ENCODE data around the gene CPPED1. TPM values are rescaled to one million over a fixed set of nuclear protein-coding genes. Genes with fewer than 3 reads are reported as not detected.

Gene CPPED1
- total RNA-seq, 1 experiment from 2014 or later: 7.9 TPM

GRCh38 chr16:12682432-12683165 is 121.1 kb downstream of the CPPED1 start:
- H2BK15ac ChIP-seq (ENCODE audit: low read depth, low read length): no peak overlapping the region
- no peaks in the 10 kb centered on the region for H3K79me2 ChIP-seq (ENCODE audit: insufficient read depth, low read length)
- no peak overlapping the region for H3K23ac ChIP-seq (ENCODE audit: insufficient read length, low read depth, low read length)
- H3K14ac ChIP-seq (ENCODE audit: insufficient read depth, low read length): no peak overlapping the region
- WGBS (ENCODE audit: extremely low coverage, insufficient read length, low lambda C conversion rate): no CpG with 5 or more reads among the region's 11 CpGs
- no peak overlapping the region for H3K27ac ChIP-seq (ENCODE audit: insufficient read length, low read depth, low read length)
- H3K4me2 ChIP-seq (ENCODE audit: insufficient read depth, insufficient read length, low read length): no peak overlapping the region
- H2BK20ac ChIP-seq (ENCODE audit: low read depth, low read length, poor library complexity, severe bottlenecking): no peak overlapping the region
- H3K27ac Mint-ChIP-seq: no peak overlapping the region
- no peak overlapping the region for H3K4ac ChIP-seq (ENCODE audit: low read depth, low read length)
- H3T11ph ChIP-seq (ENCODE audit: low read length): no peak overlapping the region
- no peak overlapping the region for H2BK12ac ChIP-seq (ENCODE audit: insufficient read length, low read depth, low read length)
- DNase-seq: no peak
- no peak overlapping the region for H4K5ac ChIP-seq (ENCODE audit: insufficient read length, low read depth, low read length)
- H3K79me1 ChIP-seq (ENCODE audit: insufficient read depth, low read depth, low read length, poor library complexity, severe bottlenecking): no peaks in the 10 kb centered on the region
- H3K18ac ChIP-seq (ENCODE audit: insufficient read length, low read depth, low read length): no peak overlapping the region
- no peaks in the 10 kb centered on the region for H3K9me3 ChIP-seq (ENCODE audit: control insufficient read depth, low read depth, low read length)
- no peak overlapping the region for H2BK5ac ChIP-seq (ENCODE audit: insufficient read length, low read length)
- H2BK120ac ChIP-seq (ENCODE audit: low read depth, low read length, poor library complexity, severe bottlenecking): no peak overlapping the region
- TF ChIP-seq CTCF (conservative IDR thresholded peaks at IDR 0.05): no peak
- no peaks in the 10 kb centered on the region for H3K23me2 ChIP-seq (ENCODE audit: insufficient read length, low read depth, low read length, poor library complexity, severe bottlenecking)
- no peak overlapping the region for H3K56ac ChIP-seq (ENCODE audit: insufficient read length, low read depth, low read length)
- no peaks in the 10 kb centered on the region for H3K27me3 ChIP-seq (ENCODE audit: insufficient read depth, low read length)
- no peak overlapping the region for H2AK5ac ChIP-seq (ENCODE audit: insufficient read length, low read length)
- peaks cover 0 to 17% (median 4%) of the 10 kb centered on the region in 3 experiments; a peak in 4 of 7 replicates for H3K36me3 Mint-ChIP-seq (ENCODE audit: insufficient read depth in 1 of 3, low read depth in 3 of 3)
- no peak overlapping the region for H2AFZ ChIP-seq (ENCODE audit: low read length)
- H3K4me1 Mint-ChIP-seq: peaks cover 33 to 37% of the 10 kb centered on the region in 2 experiments
- no peak overlapping the region for H4K8ac ChIP-seq (replicated peaks; ENCODE audit: insufficient read length, low read depth, low read length)
- no peak overlapping the region for H3K9ac ChIP-seq (ENCODE audit: extremely low read depth, insufficient read length, low read length)
- H3K4me3 Mint-ChIP-seq: no peak overlapping the region
- no peaks in the 10 kb centered on the region for H3K4me1 ChIP-seq (ENCODE audit: insufficient read depth, low read length)
- H4K20me1 ChIP-seq (ENCODE audit: control insufficient read depth, insufficient read depth, insufficient read length): no peaks in the 10 kb centered on the region
- H4K91ac ChIP-seq (ENCODE audit: insufficient read length, low read depth, low read length): no peak overlapping the region
- peaks cover 5 to 11% of the 10 kb centered on the region in 2 experiments for H3K9me3 Mint-ChIP-seq
- H3K27me3 Mint-ChIP-seq (ENCODE audit: low read depth): no peaks in the 10 kb centered on the region
